ENCODE results near the gene TACO1. TPM values are rescaled to one million over a fixed set of nuclear protein-coding genes. Genes with fewer than 3 reads are reported as not detected.
A peak's percentile ranks its signal among the peaks of the same experiment; 100 is the strongest.

Gene TACO1
- total and polyA plus RNA-seq, 9 of the 15 experiments (the other 6 are each of a cell fraction or from before 2014, with no cell fraction given) = 10.3 to 41.6 (median 30.9) TPM

DNA sequence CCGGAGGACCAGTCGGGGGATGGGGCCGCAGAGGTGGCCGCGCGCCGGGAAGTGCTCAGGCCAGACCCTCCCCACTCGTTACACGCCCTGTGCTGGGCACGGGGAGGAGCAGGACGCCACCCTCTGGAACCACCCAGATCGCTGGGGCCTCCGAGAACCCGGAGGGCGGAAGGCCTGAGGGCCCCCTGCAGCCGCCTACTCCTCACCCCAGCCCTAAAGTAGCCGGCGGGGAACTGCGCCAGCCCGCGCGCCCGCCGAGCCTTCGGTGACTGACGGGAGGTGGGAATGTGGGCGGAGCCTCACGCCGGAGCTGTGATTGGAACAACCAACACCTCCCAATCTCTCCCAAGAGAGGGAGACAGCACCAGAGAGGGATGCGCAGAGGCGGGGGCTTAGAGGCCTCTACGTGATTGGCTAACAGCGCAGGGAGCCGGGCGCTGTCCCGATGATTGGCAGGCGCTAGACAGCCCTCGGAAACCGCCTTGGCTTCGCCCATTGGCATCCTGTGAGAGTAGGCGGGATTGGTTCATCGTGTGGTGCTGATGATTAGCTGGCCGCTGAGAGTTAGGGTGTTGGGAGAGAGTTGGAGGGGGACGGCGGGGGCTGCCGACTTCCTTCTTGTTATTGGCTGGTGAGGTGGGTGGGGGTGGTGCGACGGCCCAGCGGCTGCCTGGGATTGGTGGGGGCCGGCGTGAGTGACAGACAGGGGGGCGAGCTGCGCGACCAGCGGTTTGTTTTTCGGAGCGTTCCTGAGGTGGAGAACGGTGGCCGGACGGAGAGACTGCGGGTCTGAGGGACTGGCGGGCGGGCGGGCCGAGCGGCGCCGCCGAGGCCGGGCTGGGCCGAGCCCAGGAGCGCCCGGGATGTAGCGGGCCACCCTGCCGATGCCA, 21.2 kb downstream of the TACO1 start, which contains the start of gene MAP3K3 (continued):
- TF ChIP-seq, protein P1, sequence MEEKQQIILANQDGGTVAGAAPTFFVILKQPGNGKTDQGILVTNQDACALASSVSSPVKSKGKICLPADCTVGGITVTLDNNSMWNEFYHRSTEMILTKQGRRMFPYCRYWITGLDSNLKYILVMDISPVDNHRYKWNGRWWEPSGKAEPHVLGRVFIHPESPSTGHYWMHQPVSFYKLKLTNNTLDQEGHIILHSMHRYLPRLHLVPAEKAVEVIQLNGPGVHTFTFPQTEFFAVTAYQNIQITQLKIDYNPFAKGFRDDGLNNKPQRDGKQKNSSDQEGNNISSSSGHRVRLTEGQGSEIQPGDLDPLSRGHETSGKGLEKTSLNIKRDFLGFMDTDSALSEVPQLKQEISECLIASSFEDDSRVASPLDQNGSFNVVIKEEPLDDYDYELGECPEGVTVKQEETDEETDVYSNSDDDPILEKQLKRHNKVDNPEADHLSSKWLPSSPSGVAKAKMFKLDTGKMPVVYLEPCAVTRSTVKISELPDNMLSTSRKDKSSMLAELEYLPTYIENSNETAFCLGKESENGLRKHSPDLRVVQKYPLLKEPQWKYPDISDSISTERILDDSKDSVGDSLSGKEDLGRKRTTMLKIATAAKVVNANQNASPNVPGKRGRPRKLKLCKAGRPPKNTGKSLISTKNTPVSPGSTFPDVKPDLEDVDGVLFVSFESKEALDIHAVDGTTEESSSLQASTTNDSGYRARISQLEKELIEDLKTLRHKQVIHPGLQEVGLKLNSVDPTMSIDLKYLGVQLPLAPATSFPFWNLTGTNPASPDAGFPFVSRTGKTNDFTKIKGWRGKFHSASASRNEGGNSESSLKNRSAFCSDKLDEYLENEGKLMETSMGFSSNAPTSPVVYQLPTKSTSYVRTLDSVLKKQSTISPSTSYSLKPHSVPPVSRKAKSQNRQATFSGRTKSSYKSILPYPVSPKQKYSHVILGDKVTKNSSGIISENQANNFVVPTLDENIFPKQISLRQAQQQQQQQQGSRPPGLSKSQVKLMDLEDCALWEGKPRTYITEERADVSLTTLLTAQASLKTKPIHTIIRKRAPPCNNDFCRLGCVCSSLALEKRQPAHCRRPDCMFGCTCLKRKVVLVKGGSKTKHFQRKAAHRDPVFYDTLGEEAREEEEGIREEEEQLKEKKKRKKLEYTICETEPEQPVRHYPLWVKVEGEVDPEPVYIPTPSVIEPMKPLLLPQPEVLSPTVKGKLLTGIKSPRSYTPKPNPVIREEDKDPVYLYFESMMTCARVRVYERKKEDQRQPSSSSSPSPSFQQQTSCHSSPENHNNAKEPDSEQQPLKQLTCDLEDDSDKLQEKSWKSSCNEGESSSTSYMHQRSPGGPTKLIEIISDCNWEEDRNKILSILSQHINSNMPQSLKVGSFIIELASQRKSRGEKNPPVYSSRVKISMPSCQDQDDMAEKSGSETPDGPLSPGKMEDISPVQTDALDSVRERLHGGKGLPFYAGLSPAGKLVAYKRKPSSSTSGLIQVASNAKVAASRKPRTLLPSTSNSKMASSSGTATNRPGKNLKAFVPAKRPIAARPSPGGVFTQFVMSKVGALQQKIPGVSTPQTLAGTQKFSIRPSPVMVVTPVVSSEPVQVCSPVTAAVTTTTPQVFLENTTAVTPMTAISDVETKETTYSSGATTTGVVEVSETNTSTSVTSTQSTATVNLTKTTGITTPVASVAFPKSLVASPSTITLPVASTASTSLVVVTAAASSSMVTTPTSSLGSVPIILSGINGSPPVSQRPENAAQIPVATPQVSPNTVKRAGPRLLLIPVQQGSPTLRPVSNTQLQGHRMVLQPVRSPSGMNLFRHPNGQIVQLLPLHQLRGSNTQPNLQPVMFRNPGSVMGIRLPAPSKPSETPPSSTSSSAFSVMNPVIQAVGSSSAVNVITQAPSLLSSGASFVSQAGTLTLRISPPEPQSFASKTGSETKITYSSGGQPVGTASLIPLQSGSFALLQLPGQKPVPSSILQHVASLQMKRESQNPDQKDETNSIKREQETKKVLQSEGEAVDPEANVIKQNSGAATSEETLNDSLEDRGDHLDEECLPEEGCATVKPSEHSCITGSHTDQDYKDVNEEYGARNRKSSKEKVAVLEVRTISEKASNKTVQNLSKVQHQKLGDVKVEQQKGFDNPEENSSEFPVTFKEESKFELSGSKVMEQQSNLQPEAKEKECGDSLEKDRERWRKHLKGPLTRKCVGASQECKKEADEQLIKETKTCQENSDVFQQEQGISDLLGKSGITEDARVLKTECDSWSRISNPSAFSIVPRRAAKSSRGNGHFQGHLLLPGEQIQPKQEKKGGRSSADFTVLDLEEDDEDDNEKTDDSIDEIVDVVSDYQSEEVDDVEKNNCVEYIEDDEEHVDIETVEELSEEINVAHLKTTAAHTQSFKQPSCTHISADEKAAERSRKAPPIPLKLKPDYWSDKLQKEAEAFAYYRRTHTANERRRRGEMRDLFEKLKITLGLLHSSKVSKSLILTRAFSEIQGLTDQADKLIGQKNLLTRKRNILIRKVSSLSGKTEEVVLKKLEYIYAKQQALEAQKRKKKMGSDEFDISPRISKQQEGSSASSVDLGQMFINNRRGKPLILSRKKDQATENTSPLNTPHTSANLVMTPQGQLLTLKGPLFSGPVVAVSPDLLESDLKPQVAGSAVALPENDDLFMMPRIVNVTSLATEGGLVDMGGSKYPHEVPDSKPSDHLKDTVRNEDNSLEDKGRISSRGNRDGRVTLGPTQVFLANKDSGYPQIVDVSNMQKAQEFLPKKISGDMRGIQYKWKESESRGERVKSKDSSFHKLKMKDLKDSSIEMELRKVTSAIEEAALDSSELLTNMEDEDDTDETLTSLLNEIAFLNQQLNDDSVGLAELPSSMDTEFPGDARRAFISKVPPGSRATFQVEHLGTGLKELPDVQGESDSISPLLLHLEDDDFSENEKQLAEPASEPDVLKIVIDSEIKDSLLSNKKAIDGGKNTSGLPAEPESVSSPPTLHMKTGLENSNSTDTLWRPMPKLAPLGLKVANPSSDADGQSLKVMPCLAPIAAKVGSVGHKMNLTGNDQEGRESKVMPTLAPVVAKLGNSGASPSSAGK (IDR thresholded peaks at IDR 0.05) = peak; percentile 29; the same call in 1 of the 2 replicates
- TF ChIP-seq, protein P2, sequence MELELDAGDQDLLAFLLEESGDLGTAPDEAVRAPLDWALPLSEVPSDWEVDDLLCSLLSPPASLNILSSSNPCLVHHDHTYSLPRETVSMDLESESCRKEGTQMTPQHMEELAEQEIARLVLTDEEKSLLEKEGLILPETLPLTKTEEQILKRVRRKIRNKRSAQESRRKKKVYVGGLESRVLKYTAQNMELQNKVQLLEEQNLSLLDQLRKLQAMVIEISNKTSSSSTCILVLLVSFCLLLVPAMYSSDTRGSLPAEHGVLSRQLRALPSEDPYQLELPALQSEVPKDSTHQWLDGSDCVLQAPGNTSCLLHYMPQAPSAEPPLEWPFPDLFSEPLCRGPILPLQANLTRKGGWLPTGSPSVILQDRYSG (tag; conservative IDR thresholded peaks at IDR 0.05; ENCODE audit: low read depth) = no peak
- TF ChIP-seq ZNF561 (CRISPR knock-in tag; conservative IDR thresholded peaks at IDR 0.05) = no peak
- TF ChIP-seq KAT8 (IDR thresholded peaks at IDR 0.05; ENCODE audit: low read depth) = no peak
- TF ChIP-seq GTF2F1 (IDR thresholded peaks at IDR 0.05; ENCODE audit: low read depth, low read length) = no peak
- TF ChIP-seq, protein P3, sequence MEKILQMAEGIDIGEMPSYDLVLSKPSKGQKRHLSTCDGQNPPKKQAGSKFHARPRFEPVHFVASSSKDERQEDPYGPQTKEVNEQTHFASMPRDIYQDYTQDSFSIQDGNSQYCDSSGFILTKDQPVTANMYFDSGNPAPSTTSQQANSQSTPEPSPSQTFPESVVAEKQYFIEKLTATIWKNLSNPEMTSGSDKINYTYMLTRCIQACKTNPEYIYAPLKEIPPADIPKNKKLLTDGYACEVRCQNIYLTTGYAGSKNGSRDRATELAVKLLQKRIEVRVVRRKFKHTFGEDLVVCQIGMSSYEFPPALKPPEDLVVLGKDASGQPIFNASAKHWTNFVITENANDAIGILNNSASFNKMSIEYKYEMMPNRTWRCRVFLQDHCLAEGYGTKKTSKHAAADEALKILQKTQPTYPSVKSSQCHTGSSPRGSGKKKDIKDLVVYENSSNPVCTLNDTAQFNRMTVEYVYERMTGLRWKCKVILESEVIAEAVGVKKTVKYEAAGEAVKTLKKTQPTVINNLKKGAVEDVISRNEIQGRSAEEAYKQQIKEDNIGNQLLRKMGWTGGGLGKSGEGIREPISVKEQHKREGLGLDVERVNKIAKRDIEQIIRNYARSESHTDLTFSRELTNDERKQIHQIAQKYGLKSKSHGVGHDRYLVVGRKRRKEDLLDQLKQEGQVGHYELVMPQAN (IDR thresholded peaks at IDR 0.05; ENCODE audit: borderline replicate concordance) = no peak
- peak; percentile 37 for TF ChIP-seq TAF9B (IDR thresholded peaks at IDR 0.05; ENCODE audit: partially characterized antibody)
- peak in 1 of 2 experiments; percentile 42; a peak in 1 of 4 replicates for TF ChIP-seq NONO (IDR thresholded peaks at IDR 0.05; ENCODE audit: low read depth in 2 of 2, low read length in 1 of 2)
- TF ChIP-seq MCM5 (IDR thresholded peaks at IDR 0.05; ENCODE audit: low read depth) = no peak
- TF ChIP-seq RAD21 (CRISPR knock-in tag; conservative IDR thresholded peaks at IDR 0.05 in 1 of 2, IDR thresholded peaks at IDR 0.05 in 1 of 2) = peak in 1 of 2 experiments; percentile 23; a peak in 2 of 4 replicates
- TF ChIP-seq NR3C1 (CRISPR knock-in tag; IDR thresholded peaks at IDR 0.05) = no peak
- no peak for TF ChIP-seq ZNF780A (CRISPR knock-in tag; IDR thresholded peaks at IDR 0.05)

Data from K562 (cell line).